ENCODE measurements around the gene PAX8.

DNA sequence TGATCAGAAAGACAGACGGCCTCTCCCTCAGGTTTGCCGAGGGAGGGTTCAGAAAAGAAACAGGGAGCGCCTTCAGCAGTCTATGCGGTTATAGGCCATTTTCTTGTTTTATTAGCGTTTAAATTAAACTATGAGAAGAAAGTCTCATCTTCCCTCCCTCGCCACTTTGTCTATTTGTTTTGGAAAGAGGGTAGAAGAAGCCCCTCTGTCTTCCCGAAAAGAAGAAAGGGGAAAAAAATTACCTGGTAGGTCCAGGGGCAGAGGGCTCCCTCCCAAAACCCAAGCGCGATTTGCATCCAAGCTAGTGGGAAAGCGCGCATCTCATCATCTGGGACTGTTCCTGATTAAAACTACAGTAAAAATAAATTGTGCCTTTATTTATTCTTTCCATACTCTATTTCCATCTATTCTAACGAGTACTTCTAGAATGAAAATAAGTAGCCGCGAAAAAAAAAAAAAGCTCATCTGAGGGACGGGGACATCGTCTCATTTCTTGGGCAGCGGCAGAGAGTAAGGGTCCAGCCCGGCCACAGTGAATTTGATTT is 2.4 kb downstream of the PAX8 start:
- TF ChIP-seq, protein P1, sequence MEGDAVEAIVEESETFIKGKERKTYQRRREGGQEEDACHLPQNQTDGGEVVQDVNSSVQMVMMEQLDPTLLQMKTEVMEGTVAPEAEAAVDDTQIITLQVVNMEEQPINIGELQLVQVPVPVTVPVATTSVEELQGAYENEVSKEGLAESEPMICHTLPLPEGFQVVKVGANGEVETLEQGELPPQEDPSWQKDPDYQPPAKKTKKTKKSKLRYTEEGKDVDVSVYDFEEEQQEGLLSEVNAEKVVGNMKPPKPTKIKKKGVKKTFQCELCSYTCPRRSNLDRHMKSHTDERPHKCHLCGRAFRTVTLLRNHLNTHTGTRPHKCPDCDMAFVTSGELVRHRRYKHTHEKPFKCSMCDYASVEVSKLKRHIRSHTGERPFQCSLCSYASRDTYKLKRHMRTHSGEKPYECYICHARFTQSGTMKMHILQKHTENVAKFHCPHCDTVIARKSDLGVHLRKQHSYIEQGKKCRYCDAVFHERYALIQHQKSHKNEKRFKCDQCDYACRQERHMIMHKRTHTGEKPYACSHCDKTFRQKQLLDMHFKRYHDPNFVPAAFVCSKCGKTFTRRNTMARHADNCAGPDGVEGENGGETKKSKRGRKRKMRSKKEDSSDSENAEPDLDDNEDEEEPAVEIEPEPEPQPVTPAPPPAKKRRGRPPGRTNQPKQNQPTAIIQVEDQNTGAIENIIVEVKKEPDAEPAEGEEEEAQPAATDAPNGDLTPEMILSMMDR (IDR thresholded peaks at IDR 0.05; ENCODE audit: low read depth, low read length, poor library complexity, severe bottlenecking) = no peak
- no peak for TF ChIP-seq EZH2phosphoT487 (IDR thresholded peaks at IDR 0.05; ENCODE audit: borderline replicate concordance, low read length)
